WERI-Rb-1 (cell line): ENCODE data around the gene HOXD12.

ENCODE experiments used
- DNase-seq: peaks from one replicate; pipeline ENCODE4 v3.0.0-alpha.2; 2020
- H3K27ac ChIP-seq: fragments of 250-450 bp; sonication (Bioruptor Pico); 2 replicates; pipeline ENCODE4 v1.5.1; 2020; ENCODE audit warnings: mild to moderate bottlenecking, moderate library complexity
- H3K27me3 ChIP-seq: fragments of 250-450 bp; sonication (Bioruptor Pico); 2 replicates; pipeline ENCODE4 v1.5.1; 2021; ENCODE audit warnings: mild to moderate bottlenecking, low read depth, moderate library complexity; ENCODE audit not compliant: insufficient read depth, severe bottlenecking
- H3K36me3 ChIP-seq: fragments of 250-450 bp; sonication (Bioruptor Pico); 2 replicates; pipeline ENCODE4 v1.5.1; 2020; ENCODE audit warnings: mild to moderate bottlenecking, moderate library complexity
- H3K4me3 ChIP-seq: 2 replicates; pipeline ENCODE4 v1.5.1; 2011; ENCODE audit warnings: low read depth, mild to moderate bottlenecking, control low read depth, low read length
- H3K9me3 ChIP-seq: fragments of 250-450 bp; sonication (Bioruptor Pico); 2 replicates; pipeline ENCODE4 v1.5.1; 2021; ENCODE audit warnings: mild to moderate bottlenecking, moderate library complexity; ENCODE audit not compliant: severe bottlenecking
- TF ChIP-seq, protein P1 (sequence below): IDR thresholded peaks from 2 replicates; pipeline ENCODE4 v1.5.1; 2011; ENCODE audit warnings: low read depth, mild to moderate bottlenecking, control low read depth, inconsistent platforms, low read length

Gene HOXD12

DNA sequence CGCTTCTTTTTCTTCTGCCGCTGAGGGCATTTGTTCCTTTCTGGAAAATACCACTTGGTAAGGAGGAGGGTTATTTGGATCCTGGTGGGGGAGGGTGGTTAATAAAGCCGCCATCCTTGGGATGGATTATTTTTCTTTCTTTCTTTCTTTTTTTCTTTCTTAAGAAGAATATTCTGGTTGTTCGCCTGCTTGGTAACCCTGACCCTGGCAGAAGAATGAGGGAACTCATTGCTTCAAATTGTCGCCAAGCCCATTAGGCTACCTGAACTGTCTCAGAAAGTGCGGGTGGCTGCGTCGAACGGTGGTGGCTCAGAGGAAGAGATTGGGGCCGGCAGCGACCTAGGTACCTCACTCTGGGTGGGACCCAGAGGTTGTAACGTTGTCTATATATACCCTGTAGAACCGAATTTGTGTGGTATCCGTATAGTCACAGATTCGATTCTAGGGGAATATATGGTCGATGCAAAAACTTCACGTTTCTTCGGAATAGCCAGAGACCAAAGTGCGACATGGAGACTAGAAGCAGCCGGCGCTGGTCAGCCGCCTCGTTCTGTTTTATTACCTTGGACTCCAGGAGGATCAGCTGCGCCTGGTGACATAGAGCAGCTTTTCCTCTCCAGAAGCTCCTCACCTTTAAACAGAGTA, 50.5 kb downstream of the HOXD12 start:
- peaks cover 91% of the 10 kb centered on the region for H3K27me3 ChIP-seq
- DNase-seq = no peak
- no peaks in the 10 kb centered on the region for H3K36me3 ChIP-seq
- no peak overlapping the region for H3K4me3 ChIP-seq
- no peak overlapping the region for H3K27ac ChIP-seq
- peaks cover 4% of the 10 kb centered on the region for H3K9me3 ChIP-seq
- TF ChIP-seq, protein P1, sequence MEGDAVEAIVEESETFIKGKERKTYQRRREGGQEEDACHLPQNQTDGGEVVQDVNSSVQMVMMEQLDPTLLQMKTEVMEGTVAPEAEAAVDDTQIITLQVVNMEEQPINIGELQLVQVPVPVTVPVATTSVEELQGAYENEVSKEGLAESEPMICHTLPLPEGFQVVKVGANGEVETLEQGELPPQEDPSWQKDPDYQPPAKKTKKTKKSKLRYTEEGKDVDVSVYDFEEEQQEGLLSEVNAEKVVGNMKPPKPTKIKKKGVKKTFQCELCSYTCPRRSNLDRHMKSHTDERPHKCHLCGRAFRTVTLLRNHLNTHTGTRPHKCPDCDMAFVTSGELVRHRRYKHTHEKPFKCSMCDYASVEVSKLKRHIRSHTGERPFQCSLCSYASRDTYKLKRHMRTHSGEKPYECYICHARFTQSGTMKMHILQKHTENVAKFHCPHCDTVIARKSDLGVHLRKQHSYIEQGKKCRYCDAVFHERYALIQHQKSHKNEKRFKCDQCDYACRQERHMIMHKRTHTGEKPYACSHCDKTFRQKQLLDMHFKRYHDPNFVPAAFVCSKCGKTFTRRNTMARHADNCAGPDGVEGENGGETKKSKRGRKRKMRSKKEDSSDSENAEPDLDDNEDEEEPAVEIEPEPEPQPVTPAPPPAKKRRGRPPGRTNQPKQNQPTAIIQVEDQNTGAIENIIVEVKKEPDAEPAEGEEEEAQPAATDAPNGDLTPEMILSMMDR = no peak

DNA sequence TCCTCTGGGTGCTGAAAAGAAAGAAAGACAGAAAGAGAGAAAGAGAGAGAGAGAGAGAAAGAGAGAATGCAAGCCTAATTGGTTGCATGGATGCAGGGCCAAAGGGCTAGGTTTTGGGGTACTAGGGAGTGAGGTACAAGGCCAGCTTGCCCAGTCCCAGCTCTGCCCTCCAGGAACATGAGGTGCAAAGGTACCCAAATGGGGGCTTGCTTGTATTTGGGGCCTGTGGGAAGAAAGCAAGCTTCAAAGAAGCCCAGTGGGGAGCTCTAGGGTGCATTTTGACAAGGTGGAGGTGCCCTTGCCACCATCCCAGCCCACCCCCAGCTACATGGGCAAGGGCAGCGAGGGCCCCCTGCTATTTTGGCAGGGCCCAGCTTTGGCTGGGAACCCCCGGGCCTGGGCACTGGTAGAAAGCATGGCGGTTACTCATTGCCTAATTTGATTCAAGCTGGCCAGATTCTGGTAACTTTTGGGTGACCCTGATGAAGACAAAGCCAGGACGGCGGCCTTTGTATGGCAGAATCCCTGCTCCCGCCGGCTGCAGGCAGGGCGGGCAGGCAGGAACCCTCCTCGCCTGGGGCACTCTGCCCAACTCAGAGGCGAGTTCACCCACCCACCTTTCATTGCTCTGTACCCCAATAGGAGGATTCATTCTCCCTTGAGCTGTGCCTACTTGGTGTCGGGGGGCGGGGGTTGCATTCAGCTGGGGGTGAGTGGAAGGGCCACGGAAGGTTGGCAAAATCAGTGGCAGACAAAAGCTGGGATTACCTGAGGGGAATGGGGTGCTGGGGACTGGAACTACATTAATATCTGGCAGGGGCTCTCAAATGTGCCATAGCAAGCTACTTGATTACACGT, 51.2 kb downstream of the HOXD12 start:
- H3K27me3 ChIP-seq = peaks cover 91% of the 10 kb centered on the region

DNA sequence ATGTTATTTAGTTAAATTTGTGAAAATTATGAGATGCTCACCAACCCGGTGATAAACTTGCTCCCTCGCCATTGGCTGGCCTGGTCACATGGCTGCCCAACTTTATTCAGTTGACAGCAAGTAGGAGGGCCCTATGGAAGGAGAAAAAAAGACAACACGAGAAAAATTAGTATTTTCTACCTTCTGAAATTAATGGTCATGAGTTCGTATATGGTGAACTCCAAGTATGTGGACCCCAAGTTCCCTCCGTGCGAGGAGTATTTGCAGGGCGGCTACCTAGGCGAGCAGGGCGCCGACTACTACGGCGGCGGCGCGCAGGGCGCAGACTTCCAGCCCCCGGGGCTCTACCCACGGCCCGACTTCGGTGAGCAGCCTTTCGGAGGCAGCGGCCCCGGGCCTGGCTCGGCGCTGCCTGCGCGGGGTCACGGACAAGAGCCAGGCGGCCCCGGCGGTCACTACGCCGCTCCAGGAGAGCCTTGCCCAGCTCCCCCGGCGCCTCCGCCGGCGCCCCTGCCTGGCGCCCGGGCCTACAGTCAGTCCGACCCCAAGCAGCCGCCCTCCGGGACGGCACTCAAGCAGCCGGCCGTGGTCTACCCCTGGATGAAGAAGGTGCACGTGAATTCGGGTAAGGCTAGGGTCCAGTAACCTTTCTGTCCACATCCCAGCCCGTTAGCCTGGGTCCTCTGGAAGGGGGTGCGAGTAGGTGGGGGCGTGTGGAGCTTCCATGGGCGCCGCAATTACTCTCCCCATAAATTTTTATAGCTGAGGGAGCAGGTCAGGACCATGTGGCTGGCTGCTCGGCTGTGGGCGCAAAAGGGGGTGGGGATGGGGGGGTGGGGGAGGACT, 52.1 kb downstream of the HOXD12 start, which contains the start of gene HOXD4:
TSS of gene HOXD4 (plus strand) at position 109 of the 846 bp plus-strand sequence. CDS start at position 193, 84 bp downstream.
- Histone ChIP-seq H3K9me3 (peaks cover 4% of the 10 kb centered on the region), H3K27me3 (peaks cover 91% of the 10 kb centered on the region), H3K27ac (no peak within 1 kb of the TSS), H3K4me3 (0 out of 2 replicates have a peak within 1 kb of the TSS, but pooled peaks have one; percentile 5), H3K36me3 (no peaks in the 10 kb centered on the region)
- no peak for DNase-seq
- TF ChIP-seq, protein P1 = no peak

More for the DNA sequence above, 51.2 kb downstream of the HOXD12 start:
- no peak for DNase-seq
- Histone ChIP-seq H3K4me3 (no peak overlapping the region), H3K9me3 (peaks cover 4% of the 10 kb centered on the region), H3K27ac (no peak overlapping the region), H3K36me3 (no peaks in the 10 kb centered on the region)
- TF ChIP-seq, protein P1 = no peak
